PC-3 (cell line): ENCODE measurements around the gene SLC6A6. TPM values are rescaled to one million over a fixed set of nuclear protein-coding genes. Genes with fewer than 3 reads are reported as not detected.

Experiments used
- ATAC-seq: fragments of 200-7000 bp; cut with Tn5 transposase; 2 replicates; pipeline ENCODE4 v1.9.1; 2020; ENCODE audit warnings: mild to moderate bottlenecking, moderate library complexity
- BruUV-seq: library from RNA; stranded (reverse); fragments of 400-500 nt; replicated peaks from 2 replicates; lab custom pipeline; 2021; lab: Mats Ljungman, UMichigan
- CTCF ChIA-PET: fragments of 300-600 bp; sonication (Branson Sonifier 250); formaldehyde crosslinking; loops from one replicate; lab custom pipeline; 2022; ENCODE audit warnings: antibody characterized with exemption; lab: Charles Lee
- POLR2A ChIA-PET: fragments of 300-600 bp; sonication (Branson Sonifier 250); formaldehyde crosslinking; loops from one replicate; lab custom pipeline; 2022; ENCODE audit warnings: antibody characterized with exemption; ENCODE audit not compliant: unreplicated experiment; lab: Charles Lee
- DNase-seq: peaks from one replicate; pipeline ENCODE4 v3.0.0-alpha.2; 2015
- H2AFZ ChIP-seq: fragments of 300-600 bp; sonication (generic); 2 replicates; pipeline ENCODE4 v1.6.0; 2016; ENCODE audit warnings: antibody characterized with exemption, low read length
- H3F3A ChIP-seq: fragments of 300-600 bp; sonication (generic); one replicate; pipeline ENCODE4 v1.6.0; 2017; ENCODE audit warnings: antibody characterized with exemption, low read length, control low read depth, mild to moderate bottlenecking; ENCODE audit not compliant: unreplicated experiment
- H3K27ac ChIP-seq: fragments of 300-600 bp; sonication (generic); 2 replicates; pipeline ENCODE4 v1.5.1; 2016; ENCODE audit warnings: mild to moderate bottlenecking, low read length
- H3K27me3 ChIP-seq: fragments of 300-600 bp; sonication (generic); 2 replicates; pipeline ENCODE4 v1.6.1; 2016; ENCODE audit warnings: low read length, mixed read lengths
- H3K36me3 ChIP-seq: fragments of 300-600 bp; sonication (generic); 2 replicates; pipeline ENCODE4 v1.6.1; 2016; ENCODE audit warnings: low read depth, mixed run types, low read length, mixed read lengths
- H3K4me1 ChIP-seq: fragments of 300-600 bp; sonication (generic); 2 replicates; pipeline ENCODE4 v1.5.1; 2016; ENCODE audit warnings: low read length; ENCODE audit not compliant: insufficient read depth
- H3K4me2 ChIP-seq: fragments of 300-600 bp; sonication (generic); 2 replicates; pipeline ENCODE4 v1.6.0; 2016; ENCODE audit warnings: low read length
- H3K4me3 ChIP-seq: fragments of 300-600 bp; sonication (generic); 2 replicates; pipeline ENCODE4 v1.5.1; 2016; ENCODE audit warnings: mild to moderate bottlenecking, low read length, mixed read lengths
- H3K79me2 ChIP-seq: fragments of 300-600 bp; sonication (generic); 2 replicates; pipeline ENCODE4 v1.6.1; 2017; ENCODE audit warnings: low read length, mixed read lengths
- H3K9ac ChIP-seq: fragments of 300-600 bp; sonication (generic); 2 replicates; pipeline ENCODE4 v1.6.0; 2016; ENCODE audit warnings: mild to moderate bottlenecking, low read length
- H3K9me2 ChIP-seq: fragments of 300-600 bp; sonication (generic); replicated peaks from 2 replicates; pipeline ENCODE4 v1.6.1; 2016; ENCODE audit warnings: mixed run types, low read length, mixed read lengths
- H3K9me3 ChIP-seq: fragments of 300-600 bp; sonication (generic); 2 replicates; pipeline ENCODE4 v1.6.1; 2016; ENCODE audit warnings: low read length, mixed read lengths
- H4K20me1 ChIP-seq: fragments of 300-600 bp; sonication (generic); 2 replicates; pipeline ENCODE4 v1.6.1; 2016; ENCODE audit warnings: low read length, mixed read lengths
- EZH2 ChIP-seq: fragments of 300-600 bp; sonication (generic); IDR thresholded peaks from one replicate; pipeline ENCODE4 v1.6.1; 2017; ENCODE audit warnings: antibody characterized with exemption, mild to moderate bottlenecking, low read length; ENCODE audit not compliant: unreplicated experiment
- EZH2phosphoT487 ChIP-seq: fragments of 300-600 bp; sonication (generic); IDR thresholded peaks from 2 replicates; pipeline ENCODE4 v1.6.1; 2018; ENCODE audit warnings: mild to moderate bottlenecking, antibody characterized with exemption, low read length, borderline replicate concordance
- intact Hi-C: fragments of 100-400 bp; cut with micrococcal nuclease; formaldehyde crosslinking; loops from 2 replicates; pipeline ENCODE4 v1.9.0; 2023
- total RNA-seq: library from RNA; depleted of rRNA; stranded (reverse); fragments of >200 nt; gene quantifications from 2 replicates; pipeline ENCODE4 v1.2.3, GENCODE V29; 2014
- TF ChIP-seq, protein P1 (sequence below): fragments of 300-600 bp; sonication (generic); conservative IDR thresholded peaks from 2 replicates; pipeline ENCODE4 v1.5.1; 2017; ENCODE audit warnings: antibody characterized with exemption, low read depth, mild to moderate bottlenecking, low read length

Gene SLC6A6
- total RNA-seq, 1 experiment from 2014 or later = 28.1 TPM

DNA sequence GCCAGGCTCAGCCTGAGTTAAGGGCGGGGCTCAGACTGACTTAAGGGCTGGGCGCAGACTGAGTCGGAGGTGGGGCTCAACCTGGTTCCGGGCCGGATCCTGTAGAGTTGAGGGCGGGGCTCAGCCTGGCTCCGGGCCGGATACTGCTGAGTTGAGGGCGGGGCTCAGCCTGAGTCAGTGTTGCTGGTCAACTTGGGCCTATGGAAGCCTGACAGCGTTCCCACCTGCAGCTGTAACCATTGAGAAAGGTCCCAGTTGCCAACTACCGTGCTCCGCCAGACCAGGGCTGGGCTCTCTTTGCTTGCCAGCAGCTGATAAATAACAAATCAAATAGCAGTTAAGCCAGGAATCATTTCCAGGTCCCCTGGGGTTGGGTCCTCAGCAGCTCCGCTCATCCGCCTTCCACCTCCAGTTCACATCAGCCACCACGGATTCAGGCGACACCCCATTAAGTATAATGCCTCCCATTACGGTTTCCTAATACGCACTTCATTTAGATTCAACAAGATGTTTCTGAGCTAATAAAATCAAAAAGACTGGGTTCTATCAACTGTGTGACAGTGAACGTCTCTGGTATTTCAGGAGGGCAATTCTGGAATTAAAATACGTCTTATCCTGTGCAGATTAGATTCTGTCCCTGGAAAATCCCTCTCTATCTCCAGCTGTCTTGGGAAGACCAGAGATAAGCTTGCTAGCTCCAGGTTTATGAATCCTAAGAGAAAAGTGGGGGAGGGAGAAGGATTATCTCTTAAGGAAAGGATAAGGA lies 130.5 kb downstream of the SLC6A6 start:
- intact Hi-C loops = no loop called here
- no peak overlapping the region for H3K27ac ChIP-seq

DNA sequence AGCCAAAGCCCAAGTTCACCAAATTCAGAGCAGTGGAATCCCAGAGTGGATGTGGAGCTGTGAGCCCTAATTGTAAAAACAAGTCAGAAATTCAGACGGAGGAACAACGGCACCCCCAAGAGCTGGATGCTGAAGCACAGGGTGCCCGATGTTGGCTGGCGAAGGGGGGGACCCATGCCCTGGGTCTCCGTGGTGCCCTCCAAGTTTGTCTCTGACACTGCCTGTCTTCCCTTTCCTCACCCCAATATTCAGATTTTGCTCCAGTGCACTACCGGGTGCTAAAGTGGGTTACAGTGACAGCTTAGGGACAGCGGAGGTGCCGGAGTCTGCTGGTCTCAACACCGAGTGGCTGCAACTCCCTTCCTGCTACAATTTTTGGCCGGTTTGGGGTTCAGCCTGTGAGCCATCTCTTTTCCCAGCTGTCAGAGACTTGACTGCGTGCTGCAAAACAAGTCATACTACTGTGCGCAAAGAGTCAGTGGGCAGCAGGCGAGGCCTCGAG lies 131.1 kb downstream of the SLC6A6 start:
- intact Hi-C loops = no loop called here
- no peaks in the 10 kb centered on the region for H3K79me2 ChIP-seq
- no peak overlapping the region for H3K4me3 ChIP-seq
- H3K9me2 ChIP-seq = no peaks in the 10 kb centered on the region
- H4K20me1 ChIP-seq = no peaks in the 10 kb centered on the region
- TF ChIP-seq EZH2phosphoT487 = no peak
- TF ChIP-seq EZH2 = no peak
- TF ChIP-seq, protein P1, sequence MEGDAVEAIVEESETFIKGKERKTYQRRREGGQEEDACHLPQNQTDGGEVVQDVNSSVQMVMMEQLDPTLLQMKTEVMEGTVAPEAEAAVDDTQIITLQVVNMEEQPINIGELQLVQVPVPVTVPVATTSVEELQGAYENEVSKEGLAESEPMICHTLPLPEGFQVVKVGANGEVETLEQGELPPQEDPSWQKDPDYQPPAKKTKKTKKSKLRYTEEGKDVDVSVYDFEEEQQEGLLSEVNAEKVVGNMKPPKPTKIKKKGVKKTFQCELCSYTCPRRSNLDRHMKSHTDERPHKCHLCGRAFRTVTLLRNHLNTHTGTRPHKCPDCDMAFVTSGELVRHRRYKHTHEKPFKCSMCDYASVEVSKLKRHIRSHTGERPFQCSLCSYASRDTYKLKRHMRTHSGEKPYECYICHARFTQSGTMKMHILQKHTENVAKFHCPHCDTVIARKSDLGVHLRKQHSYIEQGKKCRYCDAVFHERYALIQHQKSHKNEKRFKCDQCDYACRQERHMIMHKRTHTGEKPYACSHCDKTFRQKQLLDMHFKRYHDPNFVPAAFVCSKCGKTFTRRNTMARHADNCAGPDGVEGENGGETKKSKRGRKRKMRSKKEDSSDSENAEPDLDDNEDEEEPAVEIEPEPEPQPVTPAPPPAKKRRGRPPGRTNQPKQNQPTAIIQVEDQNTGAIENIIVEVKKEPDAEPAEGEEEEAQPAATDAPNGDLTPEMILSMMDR = no peak
- ATAC-seq (no peak), DNase-seq (no peak)
- H3K27ac ChIP-seq = no peak overlapping the region
- peaks cover 6% of the 10 kb centered on the region; the same call in 1 of the 2 replicates for H3K4me1 ChIP-seq
- no TSS peak for BruUV-seq
- CTCF ChIA-PET = interaction anchor here (0.6 kb wide), 1 partner anchor 286 kb away, joined by 3 read pairs; no protein-coding TSS in a partner anchor
- no peaks in the 10 kb centered on the region for H3K36me3 ChIP-seq
- no peaks in the 10 kb centered on the region for H3F3A ChIP-seq
- H3K9me3 ChIP-seq = no peaks in the 10 kb centered on the region
- H3K27me3 ChIP-seq = peaks cover 7% of the 10 kb centered on the region
- H2AFZ ChIP-seq = no peak overlapping the region
- no peak overlapping the region for H3K9ac ChIP-seq
- POLR2A ChIA-PET = no interaction called here
- H3K4me2 ChIP-seq = no peak overlapping the region

More for the DNA sequence above, 130.5 kb downstream of the SLC6A6 start:
- CTCF ChIA-PET = interaction anchor here (0.6 kb wide), 1 partner anchor 286 kb away, joined by 3 read pairs; no protein-coding TSS in a partner anchor
- Histone ChIP-seq H3K4me3 (no peak overlapping the region), H4K20me1 (no peaks in the 10 kb centered on the region), H3K36me3 (no peaks in the 10 kb centered on the region), H2AFZ (peak overlapping the region; percentile 49; the same call in 1 of the 2 replicates), H3K27me3 (peaks cover 13% of the 10 kb centered on the region), H3K9me3 (no peaks in the 10 kb centered on the region), H3K4me1 (peaks cover 6% of the 10 kb centered on the region; the same call in 1 of the 2 replicates), H3K9ac (no peak overlapping the region), H3K79me2 (no peaks in the 10 kb centered on the region), H3K9me2 (no peaks in the 10 kb centered on the region), H3F3A (no peaks in the 10 kb centered on the region), H3K4me2 (no peak overlapping the region)
- BruUV-seq = no TSS peak
- ATAC-seq = peak; percentile 94
- TF ChIP-seq, protein P1 = no peak
- TF ChIP-seq EZH2 (no peak), EZH2phosphoT487 (no peak)
- POLR2A ChIA-PET = no interaction called here
- peak; percentile 60 for DNase-seq
